K562 (cell line): ENCODE data around the gene DGKA. TPM values are rescaled to one million over a fixed set of nuclear protein-coding genes. Genes with fewer than 3 reads are reported as not detected.

Source experiments
- ATAC-seq: fragments of 200-7000 bp; cut with Tn5 transposase; 3 replicates; pipeline ENCODE4 v1.9.1; 2020; ENCODE audit warnings: moderate library complexity
- BruUV-seq: library from RNA; stranded (reverse); fragments of 400-500 nt; replicated peaks from 2 replicates; lab custom pipeline; 2021; lab: Mats Ljungman, UMichigan
- CTCF ChIA-PET: fragments of 300-600 bp; formaldehyde crosslinking; extraction: SDS; loops from one replicate; lab custom pipeline; 2021; ENCODE audit warnings: low intra/inter-chr PET ratio; lab: Yijun Ruan, JAX
- POLR2A ChIA-PET: fragments of 300-600, 350-650 bp; sonication (Branson Sonifier 250); formaldehyde crosslinking; extraction: SDS; loops from one replicate; lab custom pipeline; 2021; ENCODE audit warnings: antibody characterized with exemption, inconsistent platforms; lab: Yijun Ruan, JAX
- DNase-seq, 4 experiments: peaks; one replicate each; pipeline versions ENCODE4 v3.0.0 to v3.0.0-alpha.2; 2011 to 2018; ENCODE audit warnings: low spot score in 3 of 4, mixed read lengths in 3 of 4; ENCODE audit errors: extremely low read depth in 1 of 4
- FAIRE-seq: peaks from 2 replicates; lab custom pipeline; 2011; peaks lifted over from hg19 to GRCh38; lab: Jason Lieb, UNC
- H2AFZ ChIP-seq: 2 replicates; pipeline ENCODE4 v1.6.0; 2011; ENCODE audit warnings: low read depth, low read length, control low read depth, inconsistent platforms
- H3K27ac ChIP-seq: fragments of 200-600 bp; 3 replicates; pipeline ENCODE4 v1.8.0; 2011; ENCODE audit warnings: low read depth, mild to moderate bottlenecking, control low read depth, inconsistent platforms, low read length, moderate library complexity, mixed read lengths; ENCODE audit errors: extremely low read depth
- H3K27me3 ChIP-seq, 2 experiments: fragments of 300-600 bp in 1 of 2; 2 replicates in 1 of 2; 3 replicates in 1 of 2; pipeline versions ENCODE4 v1.6.0 to v1.8.0; 2011; ENCODE audit warnings: inconsistent platforms in 2 of 2, low read length in 2 of 2, mild to moderate bottlenecking in 1 of 2, mixed read lengths in 1 of 2, moderate library complexity in 1 of 2; ENCODE audit not compliant: control insufficient read depth in 2 of 2, insufficient read depth in 2 of 2
- H3K36me3 ChIP-seq: fragments of 300-600 bp; 3 replicates; pipeline ENCODE4 v1.8.0; 2011; ENCODE audit warnings: mild to moderate bottlenecking, low read length, inconsistent platforms; ENCODE audit not compliant: control insufficient read depth, insufficient read depth
- H3K4me1 ChIP-seq, 2 experiments: fragments of 200-600 bp in 1 of 2; replicated peaks in 1 of 2; 2 replicates in 1 of 2; 3 replicates in 1 of 2; pipeline versions ENCODE4 v1.5.1 to v1.8.0; 2011; ENCODE audit warnings: inconsistent platforms in 2 of 2, low read length in 2 of 2, mild to moderate bottlenecking in 1 of 2, mixed read lengths in 1 of 2, moderate library complexity in 1 of 2; ENCODE audit not compliant: control insufficient read depth in 2 of 2, insufficient read depth in 2 of 2
- H3K4me2 ChIP-seq: 2 replicates; pipeline ENCODE4 v1.6.1; 2011; ENCODE audit warnings: low read length, control low read depth, inconsistent platforms, mixed read lengths; ENCODE audit not compliant: insufficient read depth
- H3K4me3 ChIP-seq: fragments of 200-600 bp; sonication (generic), shearing (Covaris generic); 2 replicates; pipeline ENCODE4 v1.5.1; 2016; ENCODE audit warnings: control low read depth, inconsistent platforms
- H3K79me2 ChIP-seq: fragments of 200-600 bp; 3 replicates; pipeline ENCODE4 v1.8.0; 2011; ENCODE audit warnings: low read length, inconsistent platforms; ENCODE audit not compliant: control insufficient read depth, insufficient read depth
- H3K9ac ChIP-seq, 2 experiments: 2 replicates each; pipeline versions ENCODE4 v1.6.0 to v1.6.1; 2011; ENCODE audit warnings: low read depth in 2 of 2, low read length in 2 of 2, control low read depth in 1 of 2, inconsistent platforms in 1 of 2, mild to moderate bottlenecking in 1 of 2, mixed read lengths in 1 of 2; ENCODE audit not compliant: insufficient read depth in 1 of 2
- H3K9me1 ChIP-seq: one replicate; pipeline ENCODE4 v1.6.0; 2011; ENCODE audit warnings: inconsistent platforms, mild to moderate bottlenecking, low read length, moderate library complexity; ENCODE audit not compliant: control insufficient read depth, insufficient read depth
- H3K9me3 ChIP-seq: replicated peaks from 2 replicates; pipeline ENCODE4 v1.5.1; 2011; ENCODE audit warnings: low read depth, low read length, inconsistent platforms; ENCODE audit not compliant: control insufficient read depth, insufficient read depth
- H4K20me1 ChIP-seq: replicated peaks from 2 replicates; pipeline ENCODE4 v1.6.1; 2011; ENCODE audit warnings: low read length, inconsistent platforms, mixed read lengths; ENCODE audit not compliant: control insufficient read depth, insufficient read depth
- ATF6 ChIP-seq: sonication (generic); formaldehyde crosslinking; IDR thresholded peaks from 2 replicates; pipeline ENCODE4 v1.4.0; 2020; ENCODE audit warnings: mild to moderate bottlenecking, missing genetic modification reagents
- CAMTA2 ChIP-seq: fragments of 250-450 bp; sonication (Bioruptor Pico); conservative IDR thresholded peaks from 2 replicates; pipeline ENCODE4 v1.5.1; 2022
- ESRRB ChIP-seq: fragments of 250-450 bp; sonication (Bioruptor Pico); IDR thresholded peaks from 2 replicates; pipeline ENCODE4 v1.5.0; 2020; ENCODE audit warnings: mild to moderate bottlenecking, moderate library complexity, borderline replicate concordance
- FOXM1 ChIP-seq, 2 experiments: fragments of 450-650 bp in 1 of 2; sonication (generic) in 1 of 2; formaldehyde crosslinking in 1 of 2; IDR thresholded peaks; 2 replicates each; pipeline versions ENCODE4 v1.6.1 to v1.9.0; 2017 to 2022; ENCODE audit warnings: low read depth in 2 of 2, mild to moderate bottlenecking in 2 of 2, missing genetic modification reagents in 1 of 2, moderate library complexity in 1 of 2
- FOXP1 ChIP-seq: sonication (generic); formaldehyde crosslinking; IDR thresholded peaks from 2 replicates; pipeline ENCODE4 v1.8.0; 2022; ENCODE audit warnings: mild to moderate bottlenecking, missing genetic modification reagents
- HMGN3 ChIP-seq: IDR thresholded peaks from 2 replicates; pipeline ENCODE4 v1.6.1; 2011; ENCODE audit warnings: borderline replicate concordance, low read depth, mild to moderate bottlenecking, mixed read lengths, low read length; ENCODE audit not compliant: insufficient read length; ENCODE audit errors: extremely low read depth
- PBX2 ChIP-seq, 2 experiments: IDR thresholded peaks in 1 of 2; conservative IDR thresholded peaks in 1 of 2; 2 replicates each; pipeline ENCODE4 v1.6.1; 2016; ENCODE audit warnings: low read depth in 2 of 2, mild to moderate bottlenecking in 1 of 2, missing compliant biosample characterization in 1 of 2, missing genetic modification characterization in 1 of 2, moderate library complexity in 1 of 2
- SIX5 ChIP-seq, 2 experiments: IDR thresholded peaks; 2 replicates each; pipeline ENCODE4 v1.6.1; 2011; ENCODE audit warnings: low read length in 2 of 2, borderline replicate concordance in 1 of 2, low read depth in 1 of 2, mild to moderate bottlenecking in 1 of 2, moderate library complexity in 1 of 2; ENCODE audit not compliant: insufficient read depth in 1 of 2
- ZBTB11 ChIP-seq, 3 experiments: fragments of 200-800 bp in 1 of 3; fragments of 250-450 bp in 1 of 3; fragments of 450-650 bp in 1 of 3; sonication (Bioruptor Pico) in 1 of 3; sonication (Bioruptor generic) in 1 of 3; formaldehyde crosslinking in 1 of 3; IDR thresholded peaks; 2 replicates each; pipeline versions ENCODE4 v1.6.1 to v1.8.0; 2016 to 2022; ENCODE audit warnings: mild to moderate bottlenecking in 2 of 3, missing genetic modification characterization in 2 of 3, missing compliant biosample characterization in 1 of 3, moderate library complexity in 1 of 3
- ZNF79 ChIP-seq: fragments of 250-450 bp; sonication (Bioruptor Pico); IDR thresholded peaks from 2 replicates; pipeline ENCODE4 v1.4.0; 2020; ENCODE audit warnings: low read depth, mild to moderate bottlenecking, moderate library complexity
- WGBS: fragments of 100-300 bp; shearing (Covaris generic); methylation state at CpG from one replicate; pipeline ENCODE4 v1.1.6; 2016; ENCODE audit warnings: low coverage, mixed read lengths; ENCODE audit not compliant: insufficient coverage; ENCODE audit errors: missing lambda C conversion rate; 5-methylcytosine and 5-hydroxymethylcytosine counted together
- in situ Hi-C: fragments of 300-500 bp; cut with MboI; formaldehyde crosslinking; loops from 4 replicates; pipeline ENCODE4 v1.15.0; 2018; ENCODE audit warnings: inconsistent platforms, mixed read lengths
- intact Hi-C: fragments of 100-400 bp; cut with micrococcal nuclease; formaldehyde crosslinking; loops from 2 replicates; pipeline ENCODE4 v1.14.2; 2022
- polyA plus RNA-seq, 8 experiments: library from polyadenylated mRNA; depleted of rRNA in 4 of 8; stranded (reverse) in 5 of 8; unstranded in 3 of 8; fragments of >200 nt; fragmentation: Nextera tagmentation in 2 of 8; fragmentation: Illumina TruSeq in 1 of 8; extraction: Ambion mirVana in 2 of 8; extraction: Trizol in 1 of 8; gene quantifications; 2 replicates each; pipeline versions ENCODE4 v1.2.1 to v1.2.3, GENCODE V29; 2011 to 2014; ENCODE audit warnings: inconsistent platforms in 1 of 8, missing spikeins in 1 of 8
- total RNA-seq, 7 experiments: library from RNA; depleted of rRNA in 6 of 7; stranded (reverse); fragments of >200 nt in 6 of 7; fragmentation: Illumina TruSeq in 2 of 7; extraction: Trizol in 2 of 7; gene quantifications; 2 replicates each; pipeline versions ENCODE4 v1.2.1 to v1.2.3, GENCODE V29; 2011 to 2021; ENCODE audit warnings: low replicate concordance in 1 of 7

Gene DGKA
- total and polyA plus RNA-seq, 9 of the 15 experiments (the other 6 are each of a cell fraction or from before 2014, with no cell fraction given): 3.4 to 12.4 (median 6.2) TPM

- no peaks in the 10 kb centered on the region for H3K36me3 ChIP-seq
- H3K4me3 ChIP-seq: no peak overlapping the region
- H3K9ac ChIP-seq: no peak overlapping the region
- intact Hi-C loops (no loop called here), in situ Hi-C loops (no loop called here)
- no peaks in the 10 kb centered on the region for H3K9me1 ChIP-seq
- H3K9me3 ChIP-seq: no peaks in the 10 kb centered on the region
- no peak for DNase-seq
- CTCF ChIA-PET: interaction anchor here (0.6 kb wide), 1 partner anchor 41 kb away, joined by 3 read pairs; no protein-coding TSS in a partner anchor
- no peaks in the 10 kb centered on the region for H3K27me3 ChIP-seq
- POLR2A ChIA-PET: interaction anchor here (0.6 to 1.4 kb wide), 3 partner anchors 38 to 115 kb away, joined by 3 to 5 read pairs (median 4); partner anchors contain the start of gene ORMDL2
- H3K79me2 ChIP-seq: peaks cover 9% of the 10 kb centered on the region; the same call in 2 of the 3 replicates
- WGBS: 84% methylated on average over 6 of the region's 7 CpGs
- BruUV-seq: no TSS peak
- peaks cover 26 to 27% of the 10 kb centered on the region in 2 experiments; a peak in 4 of 5 replicates for H3K4me1 ChIP-seq
- H4K20me1 ChIP-seq: no peaks in the 10 kb centered on the region
- ATAC-seq: no peak
- H3K4me2 ChIP-seq: no peak overlapping the region
- no peak for FAIRE-seq
- H3K27ac ChIP-seq: no peak overlapping the region
- H2AFZ ChIP-seq: no peak overlapping the region
- TF ChIP-seq FOXM1 (IDR thresholded peaks at IDR 0.05; ENCODE audit: low read depth) (no peak), FOXM1 (CRISPR knock-in tag; IDR thresholded peaks at IDR 0.05; ENCODE audit: low read depth) (no peak), CAMTA2 (CRISPR knock-in tag) (no peak), ZNF79 (CRISPR knock-in tag) (no peak), ZBTB11 (CRISPR knock-in tag; IDR thresholded peaks at IDR 0.05) (no peak), ESRRB (CRISPR knock-in tag) (no peak), ATF6 (no peak), HMGN3 (no peak), FOXP1 (CRISPR knock-in tag) (no peak), PBX2 (CRISPR knock-in tag; IDR thresholded peaks at IDR 0.05; ENCODE audit: low read depth) (no peak), PBX2 (tag; conservative IDR thresholded peaks at IDR 0.05; ENCODE audit: low read depth) (no peak), SIX5 (IDR thresholded peaks at IDR 0.05; ENCODE audit: borderline replicate concordance in 1 of 2, insufficient read depth in 1 of 2, low read depth in 1 of 2, low read length in 2 of 2) (no peak)
These were observed 2.3 kb downstream of the DGKA start for GRCh38 chr12:55933169-55933798.
